ENCODE measurements around the gene NEDD8.

DNA sequence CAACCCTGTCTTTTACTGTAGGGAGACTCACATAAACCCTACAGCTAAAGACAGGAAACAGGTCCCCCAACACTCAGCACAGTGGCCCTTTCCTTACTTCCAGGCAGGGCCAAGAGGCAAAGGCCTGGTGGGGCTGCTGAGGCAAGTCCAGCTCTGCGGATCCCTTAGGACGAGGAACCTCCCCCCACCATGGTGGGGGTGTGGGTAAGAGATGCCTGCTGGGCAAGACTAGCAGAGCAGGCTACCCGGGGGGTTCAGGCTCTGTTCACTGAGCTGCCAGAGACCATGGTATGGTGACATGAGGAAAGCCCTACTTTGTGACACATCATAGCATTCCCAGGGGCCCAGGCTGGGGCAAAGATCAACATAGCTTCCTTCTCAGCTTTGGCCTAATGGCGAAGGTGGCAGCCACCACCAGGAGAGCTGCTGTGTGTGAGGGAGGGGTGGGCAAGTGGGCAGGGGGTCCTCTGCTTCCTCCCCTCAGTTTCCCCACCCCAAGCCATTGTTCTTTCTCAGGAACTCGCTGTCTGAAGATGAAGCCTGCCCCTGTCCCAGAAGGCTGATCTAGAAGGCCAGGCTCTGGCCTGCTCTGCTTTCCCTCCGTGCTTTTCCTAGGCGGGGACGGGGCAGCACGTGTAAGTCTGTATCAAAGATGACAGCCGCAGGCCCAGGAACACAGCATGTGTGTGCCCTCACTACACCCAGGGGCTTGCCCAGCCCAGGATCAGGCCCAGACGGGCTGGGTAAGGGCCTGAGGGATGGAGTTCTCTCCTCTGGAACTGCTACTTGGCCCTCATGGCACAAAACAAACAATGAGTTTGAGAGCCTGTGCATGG is 20.3 kb upstream of the NEDD8 start:
- TF ChIP-seq, protein P1, sequence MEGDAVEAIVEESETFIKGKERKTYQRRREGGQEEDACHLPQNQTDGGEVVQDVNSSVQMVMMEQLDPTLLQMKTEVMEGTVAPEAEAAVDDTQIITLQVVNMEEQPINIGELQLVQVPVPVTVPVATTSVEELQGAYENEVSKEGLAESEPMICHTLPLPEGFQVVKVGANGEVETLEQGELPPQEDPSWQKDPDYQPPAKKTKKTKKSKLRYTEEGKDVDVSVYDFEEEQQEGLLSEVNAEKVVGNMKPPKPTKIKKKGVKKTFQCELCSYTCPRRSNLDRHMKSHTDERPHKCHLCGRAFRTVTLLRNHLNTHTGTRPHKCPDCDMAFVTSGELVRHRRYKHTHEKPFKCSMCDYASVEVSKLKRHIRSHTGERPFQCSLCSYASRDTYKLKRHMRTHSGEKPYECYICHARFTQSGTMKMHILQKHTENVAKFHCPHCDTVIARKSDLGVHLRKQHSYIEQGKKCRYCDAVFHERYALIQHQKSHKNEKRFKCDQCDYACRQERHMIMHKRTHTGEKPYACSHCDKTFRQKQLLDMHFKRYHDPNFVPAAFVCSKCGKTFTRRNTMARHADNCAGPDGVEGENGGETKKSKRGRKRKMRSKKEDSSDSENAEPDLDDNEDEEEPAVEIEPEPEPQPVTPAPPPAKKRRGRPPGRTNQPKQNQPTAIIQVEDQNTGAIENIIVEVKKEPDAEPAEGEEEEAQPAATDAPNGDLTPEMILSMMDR (conservative IDR thresholded peaks at IDR 0.05 in 1 of 2, IDR thresholded peaks at IDR 0.05 in 1 of 2; ENCODE audit: low read depth in 1 of 2, low read length in 2 of 2): no peak
- TF ChIP-seq EZH2 (IDR thresholded peaks at IDR 0.05; ENCODE audit: low read length, missing control alignments): no peak

Data from fibroblast of lung (primary cell).